Peyer's patch (tissue), 4 donors: ENCODE measurements around the gene EEF1A2. TPM values are rescaled to one million over a fixed set of nuclear protein-coding genes. Genes with fewer than 3 reads are reported as not detected.

Experiments used
- DNase-seq, 3 donors: peaks; one replicate each; pipeline ENCODE4 v3.0.0-alpha.2; 2017 to 2019
- H3K27ac ChIP-seq, 4 donors: fragments of 200-600 bp; sonication (generic); one replicate each; pipeline ENCODE4 v1.5.1; 2016 to 2019
- H3K27me3 ChIP-seq, 2 donors: fragments of 200-600 bp; sonication (generic); one replicate each; pipeline ENCODE4 v1.5.1; 2019
- H3K36me3 ChIP-seq, 3 donors: fragments of 200-600 bp; sonication (generic); one replicate each; pipeline ENCODE4 v1.5.1; 2016 to 2019
- H3K4me1 ChIP-seq, 4 donors: fragments of 200-600 bp; sonication (generic); one replicate each; pipeline ENCODE4 v1.5.1; 2016 to 2019
- H3K4me3 ChIP-seq, 4 donors: fragments of 200-600 bp; sonication (generic); 1 replicate in 3 of 4; 2 replicates in 1 of 4; pipeline ENCODE4 v1.5.1; 2016 to 2019; ENCODE audit warnings: mild to moderate bottlenecking in 1 of 4
- H3K9me3 ChIP-seq, 4 donors: fragments of 200-600 bp; sonication (generic); one replicate each; pipeline ENCODE4 v1.5.1; 2016 to 2019; ENCODE audit warnings: mild to moderate bottlenecking in 1 of 4
- POLR2A ChIP-seq, 2 donors: fragments of 450-650 bp; IDR thresholded peaks; one replicate each; pipeline ENCODE4 v1.5.1; 2017; ENCODE audit warnings: antibody characterized with exemption in 2 of 2, mild to moderate bottlenecking in 2 of 2, moderate library complexity in 2 of 2
- total RNA-seq, 4 donors: library from RNA; depleted of rRNA; stranded (reverse); fragments of >200 nt; gene quantifications; one replicate each; pipeline ENCODE4 v1.1.0, GENCODE V29; 2016
- TF ChIP-seq, protein P1 (sequence below), 6 experiments: fragments of 450-650 bp in 4 of 6; fragments of 200-600 bp in 2 of 6; sonication (generic) in 1 of 6; IDR thresholded peaks; one replicate each; pipeline ENCODE4 v1.5.1; 2017 to 2019; ENCODE audit warnings: antibody characterized with exemption in 6 of 6, mild to moderate bottlenecking in 3 of 6, moderate library complexity in 1 of 6

EEF1A2 gene
- total RNA-seq, 4 donors from 2014 or later: 0.67 to 3.3 (median 2.1) TPM

DNA sequence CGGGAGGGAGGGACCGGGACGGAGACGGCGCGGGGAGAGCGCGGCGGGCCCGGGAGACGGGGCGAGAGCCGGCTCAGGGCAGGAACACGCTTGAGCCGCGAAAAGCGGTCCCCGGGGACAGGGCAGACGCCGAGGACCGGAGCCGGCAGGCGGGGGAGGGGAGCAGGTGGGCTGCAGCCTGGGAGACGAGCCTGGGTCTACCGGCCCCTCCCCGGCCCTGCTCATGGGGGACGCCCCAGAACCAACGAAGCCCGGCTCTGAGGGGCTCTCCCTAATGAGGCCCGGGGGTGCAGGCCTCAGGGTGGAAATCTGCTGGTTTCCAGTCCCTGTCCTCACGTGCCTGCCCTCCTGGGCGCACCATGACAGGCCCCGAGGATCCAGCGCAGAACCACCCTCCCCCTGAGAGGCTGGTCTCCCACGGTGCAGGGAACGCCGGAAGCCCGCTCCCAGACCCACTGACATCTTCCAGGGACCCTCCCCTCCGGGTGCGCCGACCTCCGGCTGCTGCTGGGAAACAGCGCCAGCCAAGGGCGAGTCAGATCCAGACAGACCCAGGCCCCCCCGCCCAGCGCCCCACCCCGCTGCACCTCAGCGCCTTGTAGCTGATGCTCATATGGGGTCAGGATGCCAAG is 571 bp upstream of the EEF1A2 start:
- H3K36me3 ChIP-seq: no peaks in the 10 kb centered on the region
- peaks cover 0 to 3% (median 0%) of the 10 kb centered on the region in 4 donors for H3K9me3 ChIP-seq
- H3K4me1 ChIP-seq: peaks cover 4 to 30% (median 16%) of the 10 kb centered on the region in 4 donors
- no peak overlapping the region for H3K27ac ChIP-seq
- TF ChIP-seq POLR2A (IDR thresholded peaks at IDR 0.05): no peak
- TF ChIP-seq, protein P1, sequence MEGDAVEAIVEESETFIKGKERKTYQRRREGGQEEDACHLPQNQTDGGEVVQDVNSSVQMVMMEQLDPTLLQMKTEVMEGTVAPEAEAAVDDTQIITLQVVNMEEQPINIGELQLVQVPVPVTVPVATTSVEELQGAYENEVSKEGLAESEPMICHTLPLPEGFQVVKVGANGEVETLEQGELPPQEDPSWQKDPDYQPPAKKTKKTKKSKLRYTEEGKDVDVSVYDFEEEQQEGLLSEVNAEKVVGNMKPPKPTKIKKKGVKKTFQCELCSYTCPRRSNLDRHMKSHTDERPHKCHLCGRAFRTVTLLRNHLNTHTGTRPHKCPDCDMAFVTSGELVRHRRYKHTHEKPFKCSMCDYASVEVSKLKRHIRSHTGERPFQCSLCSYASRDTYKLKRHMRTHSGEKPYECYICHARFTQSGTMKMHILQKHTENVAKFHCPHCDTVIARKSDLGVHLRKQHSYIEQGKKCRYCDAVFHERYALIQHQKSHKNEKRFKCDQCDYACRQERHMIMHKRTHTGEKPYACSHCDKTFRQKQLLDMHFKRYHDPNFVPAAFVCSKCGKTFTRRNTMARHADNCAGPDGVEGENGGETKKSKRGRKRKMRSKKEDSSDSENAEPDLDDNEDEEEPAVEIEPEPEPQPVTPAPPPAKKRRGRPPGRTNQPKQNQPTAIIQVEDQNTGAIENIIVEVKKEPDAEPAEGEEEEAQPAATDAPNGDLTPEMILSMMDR (IDR thresholded peaks at IDR 0.05): no peak
- H3K4me3 ChIP-seq: peak overlapping the region; percentile 7 to 53 (median 48)
- DNase-seq: no peak
- H3K27me3 ChIP-seq: peaks cover 0 to 34% of the 10 kb centered on the region in 2 donors

DNA sequence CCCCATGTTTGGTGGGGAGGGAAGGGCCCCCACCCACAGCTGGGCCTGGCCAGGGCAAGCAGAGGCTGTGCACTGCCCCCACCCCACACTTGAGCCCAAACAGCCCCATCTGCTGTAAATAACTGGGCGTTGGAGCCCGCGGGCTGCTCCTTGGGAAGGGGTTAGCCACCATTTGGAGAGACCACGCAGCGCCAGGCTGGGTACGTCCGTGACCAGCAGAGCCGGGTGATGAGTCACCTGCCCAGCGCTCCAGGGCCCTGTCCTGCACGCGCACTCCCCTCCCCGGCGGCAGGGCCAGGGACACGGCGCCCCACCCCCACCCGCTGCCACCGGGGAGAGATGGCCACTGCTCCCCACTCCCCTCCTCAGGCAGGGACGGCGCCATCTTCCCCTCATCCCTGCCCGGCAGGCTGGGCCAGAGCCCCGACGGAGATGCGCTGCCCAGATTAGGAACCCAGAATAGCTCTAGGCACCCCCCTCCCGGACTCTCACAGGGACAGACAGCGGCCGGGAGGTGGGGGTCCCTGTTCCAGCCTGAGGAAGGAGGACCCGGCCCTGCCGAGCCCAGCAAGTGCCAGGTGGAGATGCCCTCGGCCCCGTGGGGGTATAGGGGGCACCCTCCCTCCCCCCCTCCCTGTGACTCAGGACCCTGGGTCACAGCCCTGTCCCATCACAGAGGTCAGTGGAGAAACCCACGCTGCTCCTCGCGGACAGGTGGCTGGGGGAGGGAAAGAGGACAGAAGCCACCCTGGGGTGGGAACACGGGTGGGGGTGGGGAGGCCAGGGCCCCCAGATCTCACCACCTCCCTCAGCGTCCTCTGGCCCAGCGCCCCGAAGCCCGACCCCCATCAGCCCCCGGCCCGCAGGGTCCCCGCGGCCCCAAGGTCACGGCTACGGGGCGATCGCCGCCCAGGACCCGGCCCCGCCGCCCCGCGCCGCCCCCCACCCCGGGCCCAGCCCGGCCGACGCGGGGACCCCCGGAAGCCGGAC is 642 bp downstream of the EEF1A2 start:
- H3K27ac ChIP-seq: no peak overlapping the region
- peaks cover 0 to 34% of the 10 kb centered on the region in 2 donors for H3K27me3 ChIP-seq
- H3K4me3 ChIP-seq: peak overlapping the region in 3 of 4 donors; percentile 45 to 53 (median 52)

GRCh38 chr20:63497138-63497945 is 1.5 kb downstream of the EEF1A2 start:
- DNase-seq: no peak

More for the DNA sequence above, 642 bp downstream of the EEF1A2 start:
- Histone ChIP-seq H3K9me3 (no peaks in the 10 kb centered on the region), H3K36me3 (no peaks in the 10 kb centered on the region), H3K4me1 (peaks cover 4 to 30% (median 16%) of the 10 kb centered on the region in 4 donors)
- TF ChIP-seq, protein P1 (IDR thresholded peaks at IDR 0.05): no peak
- no peak for TF ChIP-seq POLR2A (IDR thresholded peaks at IDR 0.05)
- DNase-seq: no peak

GRCh38 chr20:63496596-63497120 is 2.2 kb downstream of the EEF1A2 start:
- no peaks in the 10 kb centered on the region for H3K36me3 ChIP-seq
- H3K4me1 ChIP-seq: peaks cover 4 to 30% (median 16%) of the 10 kb centered on the region in 4 donors
- DNase-seq: no peak
- peaks cover 0 to 34% of the 10 kb centered on the region in 2 donors for H3K27me3 ChIP-seq
- peak overlapping the region in 3 of 4 donors; percentile 12 to 36 (median 32) for H3K4me3 ChIP-seq
- H3K27ac ChIP-seq: no peak overlapping the region
- no peaks in the 10 kb centered on the region for H3K9me3 ChIP-seq
- TF ChIP-seq POLR2A (IDR thresholded peaks at IDR 0.05): no peak
- TF ChIP-seq, protein P1 (IDR thresholded peaks at IDR 0.05): no peak

More at GRCh38 chr20:63497138-63497945, 1.5 kb downstream of the EEF1A2 start:
- peaks cover 4 to 30% (median 16%) of the 10 kb centered on the region in 4 donors for H3K4me1 ChIP-seq
- TF ChIP-seq, protein P1 (IDR thresholded peaks at IDR 0.05): no peak
- TF ChIP-seq POLR2A (IDR thresholded peaks at IDR 0.05): no peak
- no peak overlapping the region for H3K27ac ChIP-seq
- no peak overlapping the region for H3K4me3 ChIP-seq
- H3K27me3 ChIP-seq: peaks cover 0 to 34% of the 10 kb centered on the region in 2 donors
- no peaks in the 10 kb centered on the region for H3K9me3 ChIP-seq
- H3K36me3 ChIP-seq: no peaks in the 10 kb centered on the region
